ENCODE measurements around the gene IPPK.

IPPK gene

GRCh38 chr9:92657296-92658094 lies 12.4 kb downstream of the IPPK start:
- no peak for DNase-seq (ENCODE audit: low spot score)

DNA sequence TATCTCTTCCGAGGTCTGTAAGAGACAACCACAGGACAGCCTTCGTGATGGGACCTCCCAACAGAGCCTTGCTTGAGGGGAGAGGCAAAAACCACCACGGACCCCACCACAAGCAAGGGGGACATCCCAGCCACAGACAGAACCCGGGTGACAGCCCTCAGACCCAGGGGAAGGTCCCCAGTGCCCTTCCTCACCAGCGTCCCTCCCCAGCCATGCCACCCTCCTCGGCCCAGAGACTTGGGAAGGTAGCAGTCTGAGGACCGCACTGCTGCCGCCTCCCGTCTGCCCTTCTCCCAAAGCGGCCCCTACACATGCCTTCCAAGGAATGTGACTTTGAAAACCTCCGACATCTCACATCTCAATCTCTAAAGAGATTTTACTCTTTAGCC lies 13.4 kb downstream of the IPPK start:
- no peak for DNase-seq (ENCODE audit: low spot score)

GRCh38 chr9:92655896-92656536 lies 13.9 kb downstream of the IPPK start:
- DNase-seq (ENCODE audit: low spot score) = no peak

- no peak for DNase-seq (ENCODE audit: low spot score)
Measured at GRCh38 chr9:92655366-92655765, 14.6 kb downstream of the IPPK start.

DNA sequence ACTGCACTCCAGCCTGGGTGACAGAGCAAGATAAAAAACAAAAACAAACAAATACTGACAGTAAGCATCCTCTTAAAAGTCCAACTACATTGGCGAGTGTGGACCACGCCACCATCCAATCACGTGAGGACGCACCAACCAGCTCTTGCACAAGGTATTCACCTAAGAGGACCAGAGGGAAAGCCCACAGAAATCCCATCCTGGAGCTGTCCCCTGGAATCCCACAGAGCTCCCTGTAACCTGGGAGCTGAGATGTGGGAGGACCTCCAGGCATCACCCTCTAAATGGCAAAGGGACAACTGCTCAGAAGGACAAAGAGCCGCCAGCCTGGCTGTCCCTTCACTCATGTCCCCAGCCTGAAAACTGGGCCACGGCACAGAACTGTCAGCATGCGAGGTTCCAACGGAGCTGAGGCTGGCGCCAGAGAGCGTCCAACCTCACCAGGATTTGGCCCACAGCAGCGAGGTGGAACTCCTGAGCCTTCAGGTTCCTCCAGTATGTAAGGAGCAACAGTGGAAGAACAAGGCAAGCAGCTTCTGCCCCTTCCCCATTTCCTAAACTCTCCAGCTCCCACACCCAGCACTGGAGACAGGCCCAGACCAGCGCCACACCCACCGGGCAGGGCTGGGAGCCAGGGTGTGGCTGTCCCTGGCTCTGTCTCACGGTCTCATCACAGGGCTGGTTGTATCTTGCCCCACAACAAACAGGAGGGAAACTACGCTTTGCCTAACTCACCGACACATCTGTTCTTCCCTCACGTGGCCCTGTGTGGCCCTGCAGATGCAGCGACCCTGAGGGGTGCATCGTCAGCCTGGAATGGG lies 15.2 kb downstream of the IPPK start:
- no peak for DNase-seq (ENCODE audit: low spot score)

- DNase-seq (ENCODE audit: low spot score) = no peak
Measured at GRCh38 chr9:92652461-92652860, 17.5 kb downstream of the IPPK start.

DNA sequence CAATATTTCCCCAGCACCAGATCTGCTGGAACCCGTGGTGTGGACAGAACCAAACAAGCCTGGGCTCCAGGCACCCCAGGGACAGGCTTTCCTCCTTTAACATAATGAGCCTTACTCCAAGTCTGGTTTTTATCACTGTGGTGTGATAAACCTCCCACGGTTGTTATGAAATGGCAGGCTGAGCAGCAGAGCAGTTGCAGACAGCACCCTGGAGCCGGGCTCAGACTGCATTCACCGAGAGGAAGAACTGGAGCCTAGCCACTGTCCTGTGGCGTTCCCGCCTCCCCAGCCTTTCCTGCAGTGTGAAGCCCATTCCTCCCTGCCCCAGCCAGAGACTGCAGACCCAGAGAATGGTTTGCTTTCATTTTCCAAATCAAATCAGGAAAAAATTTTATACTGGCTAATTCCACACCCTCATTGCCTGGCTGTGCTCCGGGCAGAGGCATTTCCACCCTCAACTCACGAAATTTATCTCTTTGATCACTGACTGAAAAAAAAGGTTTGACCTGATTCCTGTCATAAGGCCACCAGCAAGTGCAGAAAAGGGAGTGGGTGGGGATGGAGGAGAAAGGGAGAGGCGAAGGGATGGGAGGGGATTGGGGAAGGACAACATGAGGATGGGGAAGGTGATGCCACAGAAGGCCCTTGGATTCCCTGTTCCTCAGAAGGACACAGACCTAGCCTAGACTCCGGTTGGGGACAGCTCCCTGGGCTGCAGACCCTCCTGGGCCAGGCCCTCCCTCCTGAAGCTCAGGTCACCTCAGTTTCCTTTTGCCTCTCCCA lies 18.9 kb downstream of the IPPK start:
- DNase-seq (ENCODE audit: low spot score) = no peak

GRCh38 chr9:92650296-92650695 lies 19.6 kb downstream of the IPPK start:
- no peak for DNase-seq (ENCODE audit: low spot score)

- no peak for DNase-seq (ENCODE audit: low spot score)
Measured at GRCh38 chr9:92649007-92649406, 20.9 kb downstream of the IPPK start.

- DNase-seq (ENCODE audit: low spot score) = no peak
Measured at GRCh38 chr9:92648474-92648971, 21.4 kb downstream of the IPPK start.

GRCh38 chr9:92647671-92648473 lies 22.1 kb downstream of the IPPK start:
- no peak for DNase-seq (ENCODE audit: low spot score)

DNA sequence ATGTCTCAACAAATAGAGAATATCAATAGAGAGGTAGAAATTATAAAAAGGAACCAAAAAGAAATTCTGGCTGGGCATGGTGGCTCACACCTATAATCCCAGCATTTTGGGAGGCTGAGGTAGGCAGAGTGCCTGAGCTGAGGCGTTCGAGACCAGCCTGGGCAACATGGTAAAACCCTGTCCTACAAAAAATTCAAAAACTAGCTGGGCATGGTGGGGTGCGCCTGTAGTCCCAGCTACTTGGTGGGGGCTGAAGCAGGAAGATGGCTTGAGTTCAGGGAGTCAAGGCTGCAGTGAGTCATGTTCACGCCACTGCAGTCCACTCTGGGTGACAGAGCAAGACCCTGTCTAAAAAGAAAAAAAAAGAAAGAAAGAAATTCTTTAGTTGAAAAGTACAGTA lies 24.9 kb downstream of the IPPK start:
- DNase-seq (ENCODE audit: low spot score) = no peak

GRCh38 chr9:92644278-92644677 lies 25.7 kb downstream of the IPPK start:
- no peak for DNase-seq (ENCODE audit: low spot score)

DNA sequence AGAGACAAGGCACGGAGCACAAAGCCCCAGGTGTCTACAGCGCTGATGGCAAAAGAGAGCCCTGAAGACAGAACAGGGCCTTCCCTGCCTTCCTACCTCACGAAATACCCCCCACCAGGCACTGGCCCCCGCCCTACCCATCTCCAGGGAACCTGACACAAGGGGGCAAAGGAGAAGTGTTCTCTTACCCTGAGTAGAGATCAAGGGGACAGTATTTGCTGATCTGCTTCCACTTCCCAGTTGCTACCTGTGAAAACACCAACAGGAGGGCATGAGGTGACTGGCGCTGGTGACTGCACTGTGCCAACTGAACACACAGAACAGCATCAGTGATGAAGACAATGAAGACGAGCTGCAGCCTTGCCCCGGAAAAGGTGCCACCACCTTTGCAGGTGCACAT lies 27.4 kb downstream of the IPPK start:
- DNase-seq (ENCODE audit: low spot score) = no peak

- DNase-seq (ENCODE audit: low spot score) = no peak
Measured at GRCh38 chr9:92642041-92642451, 27.9 kb downstream of the IPPK start.

GRCh38 chr9:92641092-92641809 lies 28.7 kb downstream of the IPPK start:
- DNase-seq (ENCODE audit: low spot score) = no peak

GRCh38 chr9:92640398-92641091 lies 29.4 kb downstream of the IPPK start:
- DNase-seq (ENCODE audit: low spot score) = no peak

DNA sequence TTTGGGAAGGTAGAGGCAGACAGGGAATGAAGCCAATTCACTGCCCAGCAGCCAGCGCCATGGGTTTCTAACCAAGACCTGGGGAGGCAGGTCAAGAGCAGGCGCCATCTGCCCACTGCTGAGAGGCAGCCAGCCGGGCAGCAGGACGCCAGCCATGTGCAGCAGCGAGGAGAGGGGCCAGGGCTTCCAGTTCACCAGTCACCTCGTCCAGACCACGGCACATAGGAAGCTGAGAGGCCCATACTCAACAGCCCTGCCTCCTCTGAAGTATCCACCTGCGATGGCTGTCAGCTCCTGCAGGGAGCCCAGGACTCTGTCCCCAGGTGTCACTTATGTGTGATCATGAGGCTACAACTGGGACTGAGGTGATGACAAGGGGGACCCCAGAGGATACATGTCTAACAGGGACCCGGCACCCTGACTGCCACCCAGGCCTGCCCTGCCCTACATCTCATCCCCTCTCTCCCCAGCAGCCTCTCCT lies 30.1 kb downstream of the IPPK start:
- no peak for DNase-seq (ENCODE audit: low spot score)

GRCh38 chr9:92639124-92639523 lies 30.8 kb downstream of the IPPK start:
- no peak for DNase-seq (ENCODE audit: low spot score)
